Erythroblast (primary cell): ENCODE results near the gene CDC42BPB.

Experiments used
- GATA1 ChIP-seq: IDR thresholded peaks from 2 replicates; pipeline ENCODE4 v1.6.1; 2011; ENCODE audit warnings: low read depth, mild to moderate bottlenecking, control low read depth, low read length, moderate library complexity
- POLR2A ChIP-seq: IDR thresholded peaks from 2 replicates; pipeline ENCODE4 v1.6.1; 2011; ENCODE audit warnings: mild to moderate bottlenecking, low read length

DNA sequence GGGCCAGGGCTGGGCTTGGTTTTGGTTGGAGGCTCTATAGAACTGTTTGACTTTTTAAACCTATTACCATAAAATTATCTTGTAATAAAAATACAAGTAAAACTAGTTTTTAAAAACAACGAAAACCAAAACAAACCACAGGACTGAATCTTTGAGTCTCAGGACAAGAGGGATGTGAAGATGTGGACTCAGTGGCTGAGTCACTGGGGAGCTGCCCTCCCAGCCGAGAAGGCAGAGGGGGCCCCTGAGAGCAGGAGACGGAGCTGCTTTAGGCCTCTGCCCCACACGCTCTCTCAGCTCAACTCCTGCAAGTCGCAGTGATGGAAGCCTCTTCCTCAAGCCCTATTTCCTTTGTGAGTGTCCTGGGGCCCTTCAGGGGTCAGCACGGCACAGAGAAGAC is 59.0 kb downstream of the CDC42BPB start:
- no peak for TF ChIP-seq POLR2A
- no peak for TF ChIP-seq GATA1
